Smooth muscle cell (in vitro differentiated cells): ENCODE measurements around the gene VPS13D. TPM values are rescaled to one million over a fixed set of nuclear protein-coding genes. Genes with fewer than 3 reads are reported as not detected.

Experiments
- DNase-seq: peaks from one replicate; lab custom pipeline; 2025; ENCODE audit not compliant: unreplicated experiment; lab: John Stamatoyannopoulos, UW
- H2AFZ ChIP-seq: fragments of 200-600 bp; sonication (generic); 2 replicates; pipeline ENCODE4 v1.6.0; 2016; ENCODE audit warnings: antibody characterized with exemption, low read depth, mild to moderate bottlenecking
- H3F3A ChIP-seq: fragments of 200-600 bp; sonication (generic); 2 replicates; pipeline ENCODE4 v1.6.0; 2017; ENCODE audit warnings: antibody characterized with exemption, low read depth
- H3K27ac ChIP-seq: fragments of 200-600 bp; sonication (generic); 2 replicates; pipeline ENCODE4 v1.5.1; 2016; ENCODE audit warnings: low read depth, mild to moderate bottlenecking
- H3K27me3 ChIP-seq: fragments of 200-600 bp; sonication (generic); 2 replicates; pipeline ENCODE4 v1.6.1; 2016; ENCODE audit warnings: low read depth, mild to moderate bottlenecking
- H3K36me3 ChIP-seq: fragments of 200-600 bp; sonication (generic); 2 replicates; pipeline ENCODE4 v1.5.1; 2016; ENCODE audit warnings: low read depth
- H3K4me1 ChIP-seq: fragments of 200-600 bp; sonication (generic); 2 replicates; pipeline ENCODE4 v1.5.1; 2016; ENCODE audit warnings: low read depth
- H3K4me2 ChIP-seq: fragments of 200-600 bp; sonication (generic); 2 replicates; pipeline ENCODE4 v1.6.0; 2016; ENCODE audit warnings: mild to moderate bottlenecking
- H3K4me3 ChIP-seq: fragments of 200-600 bp; sonication (generic); 2 replicates; pipeline ENCODE4 v1.5.1; 2016; ENCODE audit warnings: mild to moderate bottlenecking
- H3K79me2 ChIP-seq: fragments of 200-600 bp; sonication (generic); 2 replicates; pipeline ENCODE4 v1.6.0; 2016; ENCODE audit warnings: low read depth, mild to moderate bottlenecking
- H3K9ac ChIP-seq: fragments of 200-600 bp; sonication (generic); 2 replicates; pipeline ENCODE4 v1.6.0; 2016; ENCODE audit warnings: low read depth
- H3K9me3 ChIP-seq: fragments of 200-600 bp; sonication (generic); replicated peaks from 2 replicates; pipeline ENCODE4 v1.5.1; 2016; ENCODE audit warnings: low read depth
- H4K20me1 ChIP-seq: fragments of 200-600 bp; sonication (generic); 2 replicates; pipeline ENCODE4 v1.6.0; 2016; ENCODE audit warnings: low read depth
- WGBS: methylation state at CpG from one replicate; pipeline ENCODE4 v1.1.7; 2016; ENCODE audit warnings: low lambda C conversion rate; 5-methylcytosine and 5-hydroxymethylcytosine counted together
- polyA plus RNA-seq: library from polyadenylated mRNA; unstranded; fragments of >200 nt; fragmentation: Nextera tagmentation; extraction: Ambion mirVana; gene quantifications from 2 replicates; pipeline ENCODE4 v1.2.1, GENCODE V29; 2016
- total RNA-seq: library from RNA; depleted of rRNA; stranded (reverse); fragments of >200 nt; gene quantifications from 2 replicates; pipeline ENCODE4 v1.2.3, GENCODE V29; 2014
- TF ChIP-seq, protein P1 (sequence below): fragments of 200-600 bp; sonication (generic); IDR thresholded peaks from 2 replicates; pipeline ENCODE4 v1.5.1; 2017; ENCODE audit warnings: borderline replicate concordance, mild to moderate bottlenecking, antibody characterized with exemption; ENCODE audit not compliant: insufficient read depth, poor library complexity, severe bottlenecking

Gene VPS13D
- total and polyA plus RNA-seq, 2 experiments from 2014 or later: 3.5 to 20.0 TPM

DNA sequence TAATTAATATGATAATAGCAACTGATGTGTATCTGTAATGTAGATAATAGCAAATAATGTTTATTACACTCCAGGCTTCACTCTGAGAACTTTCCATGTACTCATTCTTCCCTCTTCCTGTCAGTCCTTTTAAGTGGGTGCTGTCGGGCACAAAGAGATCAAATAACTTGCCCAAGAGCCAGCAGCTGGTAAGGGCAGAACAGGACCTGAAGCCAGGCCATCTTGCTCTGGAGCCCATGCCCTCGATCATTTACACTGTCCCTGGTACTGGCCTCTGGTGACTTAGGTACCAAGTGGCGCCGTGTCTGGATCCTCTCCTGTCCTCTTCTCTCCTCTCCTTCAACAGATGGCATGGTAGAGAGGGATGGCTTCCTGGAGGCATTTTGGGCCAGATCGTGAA lies 97.2 kb downstream of the VPS13D start:
- Histone ChIP-seq H3K36me3 (peaks cover 3% of the 10 kb centered on the region), H3K9me3 (no peaks in the 10 kb centered on the region), H3K27ac (no peak overlapping the region), H3F3A (no peaks in the 10 kb centered on the region), H3K4me1 (no peaks in the 10 kb centered on the region), H4K20me1 (no peaks in the 10 kb centered on the region), H3K9ac (no peak overlapping the region), H3K4me2 (no peak overlapping the region), H3K79me2 (no peaks in the 10 kb centered on the region), H3K27me3 (no peaks in the 10 kb centered on the region), H2AFZ (no peak overlapping the region), H3K4me3 (no peak overlapping the region)
- TF ChIP-seq, protein P1, sequence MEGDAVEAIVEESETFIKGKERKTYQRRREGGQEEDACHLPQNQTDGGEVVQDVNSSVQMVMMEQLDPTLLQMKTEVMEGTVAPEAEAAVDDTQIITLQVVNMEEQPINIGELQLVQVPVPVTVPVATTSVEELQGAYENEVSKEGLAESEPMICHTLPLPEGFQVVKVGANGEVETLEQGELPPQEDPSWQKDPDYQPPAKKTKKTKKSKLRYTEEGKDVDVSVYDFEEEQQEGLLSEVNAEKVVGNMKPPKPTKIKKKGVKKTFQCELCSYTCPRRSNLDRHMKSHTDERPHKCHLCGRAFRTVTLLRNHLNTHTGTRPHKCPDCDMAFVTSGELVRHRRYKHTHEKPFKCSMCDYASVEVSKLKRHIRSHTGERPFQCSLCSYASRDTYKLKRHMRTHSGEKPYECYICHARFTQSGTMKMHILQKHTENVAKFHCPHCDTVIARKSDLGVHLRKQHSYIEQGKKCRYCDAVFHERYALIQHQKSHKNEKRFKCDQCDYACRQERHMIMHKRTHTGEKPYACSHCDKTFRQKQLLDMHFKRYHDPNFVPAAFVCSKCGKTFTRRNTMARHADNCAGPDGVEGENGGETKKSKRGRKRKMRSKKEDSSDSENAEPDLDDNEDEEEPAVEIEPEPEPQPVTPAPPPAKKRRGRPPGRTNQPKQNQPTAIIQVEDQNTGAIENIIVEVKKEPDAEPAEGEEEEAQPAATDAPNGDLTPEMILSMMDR: no peak
- WGBS: 100% methylated on average over 5 of the region's 5 CpGs
- DNase-seq: no peak

DNA sequence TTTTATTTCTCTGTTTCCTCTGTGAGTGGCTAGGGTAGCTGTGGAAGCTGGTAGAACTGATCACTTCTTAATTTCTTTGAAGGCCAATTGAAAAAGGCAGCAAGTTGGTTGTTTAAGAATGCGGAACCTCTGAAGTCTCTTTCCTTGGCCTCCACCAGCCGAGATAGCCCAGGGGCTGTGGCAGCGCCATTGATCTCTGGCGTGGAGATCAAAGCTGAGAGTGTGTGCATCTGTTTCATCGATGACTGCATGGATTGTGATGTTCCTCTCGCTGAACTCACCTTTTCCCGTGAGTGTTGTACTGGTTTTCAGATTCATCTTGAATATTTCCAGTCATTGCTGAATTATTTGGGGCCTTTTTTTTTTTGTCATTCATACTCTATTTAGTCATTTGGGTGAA lies 97.7 kb downstream of the VPS13D start:
- H3F3A ChIP-seq: no peaks in the 10 kb centered on the region
- H3K27ac ChIP-seq: no peak overlapping the region
- H3K9ac ChIP-seq: no peak overlapping the region
- H3K4me2 ChIP-seq: no peak overlapping the region
- DNase-seq: no peak
- H2AFZ ChIP-seq: no peak overlapping the region
- H4K20me1 ChIP-seq: no peaks in the 10 kb centered on the region
- H3K27me3 ChIP-seq: no peaks in the 10 kb centered on the region
- TF ChIP-seq, protein P1: no peak
- peaks cover 5% of the 10 kb centered on the region for H3K36me3 ChIP-seq
- no peaks in the 10 kb centered on the region for H3K9me3 ChIP-seq
- no peaks in the 10 kb centered on the region for H3K79me2 ChIP-seq
- H3K4me3 ChIP-seq: no peak overlapping the region
- H3K4me1 ChIP-seq: no peaks in the 10 kb centered on the region
- WGBS: 98% methylated on average over 7 of the region's 7 CpGs

DNA sequence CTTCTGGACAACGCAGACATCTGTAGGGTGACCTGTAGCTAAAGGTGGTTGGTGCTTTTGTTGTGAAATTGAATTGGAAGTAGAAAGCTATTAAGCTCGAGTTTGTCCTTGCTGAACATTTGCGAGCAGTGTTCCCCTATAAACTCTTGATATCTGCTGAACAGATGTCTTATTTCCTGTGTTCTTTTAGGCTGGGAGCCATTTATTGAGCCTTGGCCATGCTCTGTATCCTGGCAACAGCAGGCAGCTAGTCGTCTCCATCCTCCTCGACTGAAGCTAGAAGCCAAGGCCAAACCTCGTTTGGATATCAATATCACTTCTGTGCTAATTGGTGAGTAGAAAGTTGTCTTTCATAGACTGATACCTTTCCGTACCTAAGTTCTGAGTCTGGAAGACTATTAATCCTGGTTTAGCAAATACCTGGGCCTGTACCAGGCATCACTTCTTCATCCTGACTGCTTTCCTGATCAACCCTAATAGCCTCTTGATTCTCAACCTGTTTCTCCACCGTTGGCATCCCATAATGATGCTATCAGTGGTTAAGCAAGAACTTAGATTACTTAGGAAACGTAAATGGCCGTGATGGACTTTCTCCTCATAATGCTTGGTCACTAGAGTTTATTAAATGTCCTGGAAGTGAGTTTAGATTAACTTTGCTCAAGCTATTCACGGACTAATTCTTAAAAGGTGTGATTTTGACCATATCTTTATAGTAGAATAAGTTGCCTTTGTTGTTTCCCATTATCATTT lies 103.4 kb downstream of the VPS13D start:
- TF ChIP-seq, protein P1: no peak
- H3K9ac ChIP-seq: no peak overlapping the region
- H3K4me3 ChIP-seq: no peak overlapping the region
- 85% methylated on average over 11 of the region's 11 CpGs for WGBS
- H3K4me1 ChIP-seq: no peaks in the 10 kb centered on the region
- no peak for DNase-seq
- H2AFZ ChIP-seq: no peak overlapping the region
- H3K4me2 ChIP-seq: no peak overlapping the region
- H3K9me3 ChIP-seq: no peaks in the 10 kb centered on the region
- H3K27me3 ChIP-seq: no peaks in the 10 kb centered on the region
- H3K27ac ChIP-seq: no peak overlapping the region
- H4K20me1 ChIP-seq: no peaks in the 10 kb centered on the region
- no peaks in the 10 kb centered on the region for H3F3A ChIP-seq
- H3K36me3 ChIP-seq: peaks cover 19% of the 10 kb centered on the region
- no peaks in the 10 kb centered on the region for H3K79me2 ChIP-seq

DNA sequence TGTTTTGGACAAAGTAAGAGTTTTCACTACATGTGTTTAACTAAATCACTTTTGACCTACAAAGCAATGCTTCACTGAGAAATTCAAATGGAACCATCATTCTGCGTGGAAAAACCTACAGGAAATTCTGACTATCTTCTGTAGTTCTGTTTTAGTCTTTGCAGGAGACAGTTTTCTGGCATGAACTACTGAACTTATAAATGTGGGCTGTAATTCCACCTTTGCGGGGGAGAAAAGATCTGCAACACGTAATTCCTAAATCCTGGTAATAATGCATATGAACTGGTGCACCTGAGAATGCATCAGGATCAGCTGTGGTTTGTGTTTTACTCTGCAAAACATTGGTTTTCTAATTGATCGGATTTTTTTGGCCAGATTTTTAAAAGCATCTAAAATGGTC lies 106.0 kb downstream of the VPS13D start:
- H3K27me3 ChIP-seq: no peaks in the 10 kb centered on the region
- H3F3A ChIP-seq: no peaks in the 10 kb centered on the region
- no peak overlapping the region for H3K4me2 ChIP-seq
- H2AFZ ChIP-seq: no peak overlapping the region
- no peaks in the 10 kb centered on the region for H3K79me2 ChIP-seq
- H3K36me3 ChIP-seq: peaks cover 19% of the 10 kb centered on the region
- no peak overlapping the region for H3K4me3 ChIP-seq
- TF ChIP-seq, protein P1: no peak
- 96% methylated on average over 4 of the region's 4 CpGs for WGBS
- no peaks in the 10 kb centered on the region for H3K9me3 ChIP-seq
- no peak overlapping the region for H3K9ac ChIP-seq
- no peak for DNase-seq
- no peak overlapping the region for H3K27ac ChIP-seq
- no peaks in the 10 kb centered on the region for H4K20me1 ChIP-seq
- no peaks in the 10 kb centered on the region for H3K4me1 ChIP-seq
